ENCODE measurements around the gene ATXN7L1. TPM values are rescaled to one million over a fixed set of nuclear protein-coding genes. Genes with fewer than 3 reads are reported as not detected.

ATXN7L1 gene
- total RNA-seq, 1 experiment from 2014 or later = 14.6 TPM

DNA sequence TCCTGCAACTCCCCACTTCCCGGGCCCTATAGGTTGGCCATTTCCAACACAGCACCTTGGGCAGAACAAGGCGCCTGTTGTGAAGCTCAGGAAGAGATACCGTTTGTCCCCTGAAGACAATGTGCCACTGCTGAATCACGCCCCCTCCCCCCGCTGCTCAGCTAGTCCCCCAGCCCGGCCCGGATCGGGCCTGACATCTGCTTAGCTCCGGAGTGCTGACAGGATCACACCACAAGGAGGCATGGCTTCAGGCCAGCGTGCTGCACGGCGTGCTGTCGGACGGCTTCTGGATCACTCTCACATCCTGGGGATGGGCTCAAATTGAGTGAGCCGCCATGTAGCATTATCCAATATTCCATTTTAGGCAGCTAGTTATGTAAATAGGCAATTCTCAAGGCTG, 233.0 kb downstream of the ATXN7L1 start:
- intact Hi-C loops (cut with micrococcal nuclease; ENCODE audit: unreplicated experiment) = loop anchor here (10.0 kb wide), 1 partner anchor 699 kb away; no protein-coding TSS in a partner anchor
- ChIA-PET CTCF (no interaction called here), POLR2A (ENCODE audit: unreplicated experiment) (no interaction called here)
- TF ChIP-seq EZH2 (IDR thresholded peaks at IDR 0.05; ENCODE audit: low read depth) = no peak
- TF ChIP-seq, protein P1, sequence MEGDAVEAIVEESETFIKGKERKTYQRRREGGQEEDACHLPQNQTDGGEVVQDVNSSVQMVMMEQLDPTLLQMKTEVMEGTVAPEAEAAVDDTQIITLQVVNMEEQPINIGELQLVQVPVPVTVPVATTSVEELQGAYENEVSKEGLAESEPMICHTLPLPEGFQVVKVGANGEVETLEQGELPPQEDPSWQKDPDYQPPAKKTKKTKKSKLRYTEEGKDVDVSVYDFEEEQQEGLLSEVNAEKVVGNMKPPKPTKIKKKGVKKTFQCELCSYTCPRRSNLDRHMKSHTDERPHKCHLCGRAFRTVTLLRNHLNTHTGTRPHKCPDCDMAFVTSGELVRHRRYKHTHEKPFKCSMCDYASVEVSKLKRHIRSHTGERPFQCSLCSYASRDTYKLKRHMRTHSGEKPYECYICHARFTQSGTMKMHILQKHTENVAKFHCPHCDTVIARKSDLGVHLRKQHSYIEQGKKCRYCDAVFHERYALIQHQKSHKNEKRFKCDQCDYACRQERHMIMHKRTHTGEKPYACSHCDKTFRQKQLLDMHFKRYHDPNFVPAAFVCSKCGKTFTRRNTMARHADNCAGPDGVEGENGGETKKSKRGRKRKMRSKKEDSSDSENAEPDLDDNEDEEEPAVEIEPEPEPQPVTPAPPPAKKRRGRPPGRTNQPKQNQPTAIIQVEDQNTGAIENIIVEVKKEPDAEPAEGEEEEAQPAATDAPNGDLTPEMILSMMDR (conservative IDR thresholded peaks at IDR 0.05) = no peak
- Histone ChIP-seq H2AFZ (no peak overlapping the region), H3K4me2 (no peak overlapping the region), H3K9me3 (ENCODE audit: insufficient read depth, low read depth) (no peaks in the 10 kb centered on the region), H3K79me2 (ENCODE audit: low read depth) (no peaks in the 10 kb centered on the region), H4K20me1 (ENCODE audit: insufficient read depth) (no peaks in the 10 kb centered on the region), H3K4me3 (no peak overlapping the region), H3F3A (ENCODE audit: insufficient read depth, low read depth) (peaks cover 8% of the 10 kb centered on the region; the same call in 1 of the 2 replicates), H3K27ac (no peak overlapping the region), H3K27me3 (ENCODE audit: insufficient read depth, low read depth) (no peaks in the 10 kb centered on the region), H3K36me3 (ENCODE audit: low read depth) (no peaks in the 10 kb centered on the region), H3K4me1 (replicated peaks; ENCODE audit: insufficient read depth) (peaks cover 14% of the 10 kb centered on the region), H3K9me2 (ENCODE audit: insufficient read depth) (no peaks in the 10 kb centered on the region)
- DNase-seq = no peak
- no TSS peak for BruUV-seq (replicated peaks)

DNA sequence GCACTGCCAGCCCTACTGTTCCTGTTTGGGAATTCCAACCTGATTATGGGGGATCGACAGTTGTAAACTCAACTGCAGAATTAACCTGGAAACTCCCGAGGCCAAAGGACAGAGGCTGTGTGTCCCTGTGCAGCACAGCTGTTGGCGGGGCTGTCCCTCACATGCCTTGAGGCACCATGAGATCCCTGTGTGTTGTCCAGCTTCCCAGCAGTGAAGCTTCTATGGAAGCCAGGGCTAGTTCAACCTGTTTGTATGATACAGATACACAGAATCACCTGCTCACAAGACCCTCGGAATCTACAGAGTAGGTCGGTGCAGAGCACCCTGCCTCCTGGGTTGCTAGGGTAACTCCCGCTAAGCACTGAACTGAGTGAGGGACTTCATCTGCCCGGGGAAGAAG, 234.1 kb downstream of the ATXN7L1 start:
- Histone ChIP-seq H3F3A (ENCODE audit: insufficient read depth, low read depth) (no peaks in the 10 kb centered on the region), H3K4me1 (replicated peaks; ENCODE audit: insufficient read depth) (peaks cover 3% of the 10 kb centered on the region; the same call in 1 of the 2 replicates), H3K9me3 (ENCODE audit: insufficient read depth, low read depth) (no peaks in the 10 kb centered on the region), H2AFZ (no peak overlapping the region), H3K4me2 (no peak overlapping the region), H3K9me2 (ENCODE audit: insufficient read depth) (no peaks in the 10 kb centered on the region; the same call in 1 of the 2 replicates), H4K20me1 (ENCODE audit: insufficient read depth) (no peaks in the 10 kb centered on the region), H3K27ac (no peak overlapping the region), H3K4me3 (no peak overlapping the region), H3K79me2 (ENCODE audit: low read depth) (no peaks in the 10 kb centered on the region), H3K27me3 (ENCODE audit: insufficient read depth, low read depth) (no peaks in the 10 kb centered on the region), H3K36me3 (ENCODE audit: low read depth) (no peaks in the 10 kb centered on the region)
- ChIA-PET POLR2A (ENCODE audit: unreplicated experiment) (interaction anchor here (0.6 kb wide), 1 partner anchor 8 kb away, joined by 4 read pairs; no protein-coding TSS in a partner anchor), CTCF (no interaction called here)
- no TSS peak for BruUV-seq (replicated peaks)
- no peak for DNase-seq
- intact Hi-C loops (cut with micrococcal nuclease; ENCODE audit: unreplicated experiment) = loop anchor here (10.0 kb wide), 1 partner anchor 697 kb away; no protein-coding TSS in a partner anchor
- TF ChIP-seq, protein P1 (conservative IDR thresholded peaks at IDR 0.05) = no peak
- TF ChIP-seq EZH2 (IDR thresholded peaks at IDR 0.05; ENCODE audit: low read depth) = no peak

DNA sequence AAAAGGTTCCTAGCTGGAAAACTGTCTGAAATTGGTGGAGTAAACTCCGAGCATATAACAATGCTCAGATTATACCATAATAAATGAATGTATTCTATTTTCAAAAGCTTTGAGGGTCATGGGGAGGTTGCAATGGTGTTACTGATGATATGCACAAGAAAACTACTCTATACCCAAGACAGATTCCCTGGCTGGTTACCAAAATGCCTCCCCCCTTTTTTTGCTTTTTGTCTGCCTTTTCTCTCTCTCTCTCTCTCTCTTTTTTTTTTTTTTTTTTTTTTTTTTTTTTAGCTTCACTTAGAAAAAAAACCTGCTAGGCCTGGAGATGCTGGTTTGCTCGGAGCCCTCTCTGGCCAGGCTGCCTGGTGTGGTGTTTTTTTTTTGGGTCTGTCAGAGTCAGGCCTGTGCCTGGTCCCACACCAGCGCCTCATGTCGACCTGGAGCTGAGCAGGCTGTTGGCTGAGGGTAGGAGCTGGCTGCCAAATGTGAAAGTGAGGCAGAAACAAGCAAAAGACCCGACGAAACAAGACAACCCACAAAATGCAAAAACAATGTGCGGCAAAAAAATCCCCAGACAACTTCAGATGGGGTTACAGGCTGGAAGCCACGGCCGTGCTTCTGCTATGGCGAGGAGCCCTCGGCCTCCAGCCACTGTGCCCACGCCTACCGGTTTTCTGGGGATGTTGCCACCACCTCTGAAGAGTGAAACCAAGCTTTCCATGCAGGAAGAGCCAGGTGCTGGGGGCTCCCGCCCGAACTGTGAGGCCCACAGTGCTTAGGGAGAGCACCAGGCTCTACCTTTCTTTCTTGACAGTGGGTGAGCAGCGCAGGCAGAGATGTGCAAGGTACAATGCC, 235.2 kb downstream of the ATXN7L1 start:
- Histone ChIP-seq H3K27me3 (ENCODE audit: insufficient read depth, low read depth) (no peaks in the 10 kb centered on the region), H3K4me1 (replicated peaks; ENCODE audit: insufficient read depth) (no peaks in the 10 kb centered on the region), H3K9me3 (ENCODE audit: insufficient read depth, low read depth) (no peaks in the 10 kb centered on the region), H4K20me1 (ENCODE audit: insufficient read depth) (no peaks in the 10 kb centered on the region), H3F3A (ENCODE audit: insufficient read depth, low read depth) (no peaks in the 10 kb centered on the region), H2AFZ (no peak overlapping the region), H3K36me3 (ENCODE audit: low read depth) (no peaks in the 10 kb centered on the region), H3K27ac (no peak overlapping the region), H3K4me2 (no peak overlapping the region), H3K4me3 (no peak overlapping the region), H3K9me2 (ENCODE audit: insufficient read depth) (no peaks in the 10 kb centered on the region; the same call in 1 of the 2 replicates), H3K79me2 (ENCODE audit: low read depth) (no peaks in the 10 kb centered on the region)
- CTCF ChIA-PET = interaction anchor here (0.5 kb wide), 1 partner anchor 46 kb away, joined by 3 read pairs; no protein-coding TSS in a partner anchor
- intact Hi-C loops (cut with micrococcal nuclease; ENCODE audit: unreplicated experiment) = loop anchor here (10.0 kb wide), 1 partner anchor 696 kb away; no protein-coding TSS in a partner anchor
- POLR2A ChIA-PET (ENCODE audit: unreplicated experiment) = interaction anchor here (0.6 kb wide), 1 partner anchor 48 kb away, joined by 12 read pairs; no protein-coding TSS in a partner anchor
- BruUV-seq (replicated peaks) = no TSS peak
- DNase-seq = no peak
- TF ChIP-seq, protein P1 (conservative IDR thresholded peaks at IDR 0.05) = no peak
- TF ChIP-seq EZH2 (IDR thresholded peaks at IDR 0.05; ENCODE audit: low read depth) = no peak
